ENCODE measurements around the gene HOXC10. TPM values are rescaled to one million over a fixed set of nuclear protein-coding genes. Genes with fewer than 3 reads are reported as not detected.
A peak's percentile ranks its signal among the peaks of the same experiment; 100 is the strongest.

The HOXC10 gene
- total and polyA plus RNA-seq, 2 experiments from 2014 or later: not detected

DNA sequence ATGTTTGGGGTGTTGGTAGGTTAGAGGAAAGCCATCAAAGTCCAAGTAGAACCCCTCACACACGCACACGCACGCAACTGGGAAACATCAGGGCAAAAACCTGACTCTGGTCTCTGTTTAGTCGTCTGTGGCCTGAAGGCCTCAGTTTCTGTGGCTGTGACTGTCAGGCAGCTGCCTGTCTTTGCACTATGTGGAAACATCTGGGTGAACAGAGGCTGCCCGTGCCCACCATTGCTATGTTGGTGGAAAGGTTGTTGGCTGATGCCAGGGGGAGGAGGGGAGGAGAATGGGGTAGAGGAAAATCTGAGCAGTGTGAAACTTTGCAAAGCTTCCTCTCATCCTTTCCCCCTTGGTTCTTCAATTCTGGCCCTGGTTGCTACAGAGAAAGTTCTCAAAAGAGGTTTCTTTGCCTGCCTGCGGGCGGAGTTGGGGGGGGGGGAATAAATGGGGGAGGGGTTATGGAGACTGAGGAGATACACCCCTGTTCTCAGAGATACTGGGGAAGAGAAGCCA is 7.5 kb downstream of the HOXC10 start:
- Histone ChIP-seq H3K79me2 (replicated peaks; ENCODE audit: insufficient read depth) (no peaks in the 10 kb centered on the region), H2AFZ (no peak overlapping the region), H4K20me1 (replicated peaks; ENCODE audit: insufficient read depth) (peaks cover 40% of the 10 kb centered on the region), H3K9me2 (ENCODE audit: insufficient read depth) (no peaks in the 10 kb centered on the region), H3K4me3 (no peak overlapping the region), H3K4me1 (ENCODE audit: insufficient read depth) (peaks cover 41% of the 10 kb centered on the region), H3K27me3 (ENCODE audit: insufficient read depth) (peaks cover 100% of the 10 kb centered on the region), H3F3A (replicated peaks; ENCODE audit: low read depth) (peaks cover 49% of the 10 kb centered on the region), H3K27ac (ENCODE audit: low read depth) (no peak overlapping the region), H3K36me3 (ENCODE audit: insufficient read depth) (no peaks in the 10 kb centered on the region), H3K4me2 (no peak overlapping the region)
- peak; percentile 74 for TF ChIP-seq EZH2 (IDR thresholded peaks at IDR 0.05; ENCODE audit: low read depth, unreplicated experiment)
- TF ChIP-seq, protein P1, sequence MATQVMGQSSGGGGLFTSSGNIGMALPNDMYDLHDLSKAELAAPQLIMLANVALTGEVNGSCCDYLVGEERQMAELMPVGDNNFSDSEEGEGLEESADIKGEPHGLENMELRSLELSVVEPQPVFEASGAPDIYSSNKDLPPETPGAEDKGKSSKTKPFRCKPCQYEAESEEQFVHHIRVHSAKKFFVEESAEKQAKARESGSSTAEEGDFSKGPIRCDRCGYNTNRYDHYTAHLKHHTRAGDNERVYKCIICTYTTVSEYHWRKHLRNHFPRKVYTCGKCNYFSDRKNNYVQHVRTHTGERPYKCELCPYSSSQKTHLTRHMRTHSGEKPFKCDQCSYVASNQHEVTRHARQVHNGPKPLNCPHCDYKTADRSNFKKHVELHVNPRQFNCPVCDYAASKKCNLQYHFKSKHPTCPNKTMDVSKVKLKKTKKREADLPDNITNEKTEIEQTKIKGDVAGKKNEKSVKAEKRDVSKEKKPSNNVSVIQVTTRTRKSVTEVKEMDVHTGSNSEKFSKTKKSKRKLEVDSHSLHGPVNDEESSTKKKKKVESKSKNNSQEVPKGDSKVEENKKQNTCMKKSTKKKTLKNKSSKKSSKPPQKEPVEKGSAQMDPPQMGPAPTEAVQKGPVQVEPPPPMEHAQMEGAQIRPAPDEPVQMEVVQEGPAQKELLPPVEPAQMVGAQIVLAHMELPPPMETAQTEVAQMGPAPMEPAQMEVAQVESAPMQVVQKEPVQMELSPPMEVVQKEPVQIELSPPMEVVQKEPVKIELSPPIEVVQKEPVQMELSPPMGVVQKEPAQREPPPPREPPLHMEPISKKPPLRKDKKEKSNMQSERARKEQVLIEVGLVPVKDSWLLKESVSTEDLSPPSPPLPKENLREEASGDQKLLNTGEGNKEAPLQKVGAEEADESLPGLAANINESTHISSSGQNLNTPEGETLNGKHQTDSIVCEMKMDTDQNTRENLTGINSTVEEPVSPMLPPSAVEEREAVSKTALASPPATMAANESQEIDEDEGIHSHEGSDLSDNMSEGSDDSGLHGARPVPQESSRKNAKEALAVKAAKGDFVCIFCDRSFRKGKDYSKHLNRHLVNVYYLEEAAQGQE (IDR thresholded peaks at IDR 0.05; ENCODE audit: unreplicated experiment): no peak
- peaks cover 38% of the 10 kb centered on the region for H3K4me1 Mint-ChIP-seq
- H3K4me3 Mint-ChIP-seq: no peak overlapping the region
- H3K27me3 Mint-ChIP-seq (ENCODE audit: insufficient read depth, low read depth, poor library complexity): peaks cover 100% of the 10 kb centered on the region
- no peak overlapping the region for H3K27ac Mint-ChIP-seq
- no peak for DNase-seq (ENCODE audit: low spot score)
- no peak for ATAC-seq
- no peaks in the 10 kb centered on the region; the same call in 2 of the 3 replicates for H3K9me3 Mint-ChIP-seq
- no peaks in the 10 kb centered on the region; the same call in 2 of the 3 replicates for H3K36me3 Mint-ChIP-seq (ENCODE audit: low read depth)

DNA sequence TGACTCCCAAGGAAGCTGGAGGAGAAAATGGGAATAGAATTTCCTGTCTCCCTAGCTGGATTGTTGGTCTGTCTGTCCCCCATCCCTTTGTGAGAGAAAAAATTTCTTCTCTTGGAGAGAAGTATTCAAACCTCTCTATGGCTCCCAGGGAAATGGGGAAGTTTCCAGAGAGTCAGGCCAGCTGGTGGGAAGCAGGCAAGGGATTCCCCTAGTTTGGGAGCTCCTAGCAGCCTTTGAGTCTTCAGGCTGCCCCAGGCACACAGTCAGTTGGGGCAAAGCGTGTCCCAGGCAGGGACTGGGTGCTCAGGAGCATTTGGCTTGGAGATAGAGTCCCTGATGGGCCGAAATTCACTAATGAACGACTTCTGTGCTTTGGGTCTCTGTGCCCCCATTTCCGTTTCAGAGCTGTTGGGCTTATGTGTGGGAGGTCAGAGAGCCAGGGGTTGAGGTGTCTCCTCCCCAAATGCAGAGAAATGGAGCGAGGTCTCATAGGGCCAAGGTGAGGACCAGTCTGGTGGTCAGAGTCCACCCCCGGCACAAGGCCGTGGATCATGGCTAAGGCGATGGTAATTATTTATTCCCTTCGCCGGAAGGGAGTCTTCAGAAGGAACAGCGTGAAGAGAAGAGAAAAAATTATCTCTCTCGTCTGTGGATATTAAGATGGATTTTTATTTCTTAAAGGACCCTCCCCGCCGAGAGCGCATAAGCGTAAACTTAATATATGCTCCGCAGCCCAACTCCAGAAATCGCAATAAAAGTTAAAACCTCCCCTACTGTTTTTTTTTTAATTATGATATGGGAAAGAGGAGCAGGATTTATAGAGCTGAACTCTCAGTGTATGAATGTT is 8.4 kb downstream of the HOXC10 start:
- Histone ChIP-seq H3K4me1 (ENCODE audit: insufficient read depth) (peaks cover 47% of the 10 kb centered on the region), H2AFZ (no peak overlapping the region), H3K4me2 (no peak overlapping the region), H3K79me2 (replicated peaks; ENCODE audit: insufficient read depth) (no peaks in the 10 kb centered on the region), H3K27ac (ENCODE audit: low read depth) (no peak overlapping the region), H4K20me1 (replicated peaks; ENCODE audit: insufficient read depth) (peaks cover 31% of the 10 kb centered on the region), H3K27me3 (ENCODE audit: insufficient read depth) (peaks cover 100% of the 10 kb centered on the region), H3K9me2 (ENCODE audit: insufficient read depth) (no peaks in the 10 kb centered on the region), H3K36me3 (ENCODE audit: insufficient read depth) (no peaks in the 10 kb centered on the region), H3K4me3 (no peak overlapping the region), H3F3A (replicated peaks; ENCODE audit: low read depth) (peaks cover 51% of the 10 kb centered on the region)
- no peak for DNase-seq (ENCODE audit: low spot score)
- Mint-ChIP-seq H3K9me3 (no peaks in the 10 kb centered on the region; the same call in 1 of the 3 replicates), H3K4me3 (no peak overlapping the region; the same call in 2 of the 3 replicates), H3K4me1 (peaks cover 48% of the 10 kb centered on the region), H3K27ac (no peak overlapping the region), H3K27me3 (ENCODE audit: insufficient read depth, low read depth, poor library complexity) (peaks cover 100% of the 10 kb centered on the region), H3K36me3 (ENCODE audit: low read depth) (no peaks in the 10 kb centered on the region; the same call in 2 of the 3 replicates)
- ATAC-seq: no peak
- TF ChIP-seq EZH2 (IDR thresholded peaks at IDR 0.05; ENCODE audit: low read depth, unreplicated experiment) (peak; percentile 98), CREB1 (CRISPR knock-in tag; IDR thresholded peaks at IDR 0.05; ENCODE audit: low read depth) (no peak), STAT1 (IDR thresholded peaks at IDR 0.05; ENCODE audit: unreplicated experiment) (no peak), NANOG (IDR thresholded peaks at IDR 0.05; ENCODE audit: borderline replicate concordance) (no peak), JUNB (IDR thresholded peaks at IDR 0.05; ENCODE audit: unreplicated experiment) (no peak), ZNF331 (CRISPR knock-in tag; IDR thresholded peaks at IDR 0.05; ENCODE audit: low read depth) (no peak)
- TF ChIP-seq, protein P2, sequence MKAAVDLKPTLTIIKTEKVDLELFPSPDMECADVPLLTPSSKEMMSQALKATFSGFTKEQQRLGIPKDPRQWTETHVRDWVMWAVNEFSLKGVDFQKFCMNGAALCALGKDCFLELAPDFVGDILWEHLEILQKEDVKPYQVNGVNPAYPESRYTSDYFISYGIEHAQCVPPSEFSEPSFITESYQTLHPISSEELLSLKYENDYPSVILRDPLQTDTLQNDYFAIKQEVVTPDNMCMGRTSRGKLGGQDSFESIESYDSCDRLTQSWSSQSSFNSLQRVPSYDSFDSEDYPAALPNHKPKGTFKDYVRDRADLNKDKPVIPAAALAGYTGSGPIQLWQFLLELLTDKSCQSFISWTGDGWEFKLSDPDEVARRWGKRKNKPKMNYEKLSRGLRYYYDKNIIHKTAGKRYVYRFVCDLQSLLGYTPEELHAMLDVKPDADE (IDR thresholded peaks at IDR 0.05): no peak
- TF ChIP-seq, protein P1 (IDR thresholded peaks at IDR 0.05; ENCODE audit: unreplicated experiment): no peak

Measured in GM23338 (cell line).